HepG2 (cell line): Measurements from ENCODE around the gene ST3GAL2. TPM values are rescaled to one million over a fixed set of nuclear protein-coding genes. Genes with fewer than 3 reads are reported as not detected.

Experiments used
- AFF4 ChIP-seq: sonication (generic); formaldehyde crosslinking; IDR thresholded peaks from 2 replicates; pipeline ENCODE4 v1.4.0; 2020; ENCODE audit warnings: missing genetic modification reagents
- FOXK1 ChIP-seq: sonication (generic); formaldehyde crosslinking; IDR thresholded peaks from 2 replicates; pipeline ENCODE4 v1.4.0; 2020; ENCODE audit warnings: low read depth, missing genetic modification reagents, borderline replicate concordance
- HMGXB4 ChIP-seq, 2 experiments: sonication (generic) in 1 of 2; formaldehyde crosslinking in 1 of 2; IDR thresholded peaks; 2 replicates each; pipeline versions ENCODE4 v1.4.0 to v1.6.1; 2018 to 2020; ENCODE audit warnings: missing genetic modification reagents in 2 of 2, borderline replicate concordance in 1 of 2, low read depth in 1 of 2, mild to moderate bottlenecking in 1 of 2, missing biosample characterization in 1 of 2
- MBNL3 ChIP-seq: fragments of 250-450 bp; sonication (Bioruptor Pico); conservative IDR thresholded peaks from 2 replicates; pipeline ENCODE4 v1.8.0; 2022; ENCODE audit warnings: mild to moderate bottlenecking, inconsistent platforms
- NFAT5 ChIP-seq: sonication (generic); formaldehyde crosslinking; IDR thresholded peaks from 2 replicates; pipeline ENCODE4 v1.4.0; 2020; ENCODE audit warnings: missing genetic modification reagents
- SRF ChIP-seq: IDR thresholded peaks from 2 replicates; pipeline ENCODE4 v1.6.1; 2011; ENCODE audit warnings: mild to moderate bottlenecking, low read depth, low read length, moderate library complexity
- TP53 ChIP-seq: sonication (generic); formaldehyde crosslinking; conservative IDR thresholded peaks from 2 replicates; pipeline ENCODE4 v1.4.0; 2020; ENCODE audit warnings: missing genetic modification reagents
- ZNF234 ChIP-seq: sonication (generic); formaldehyde crosslinking; conservative IDR thresholded peaks from 2 replicates; pipeline ENCODE4 v1.5.1; 2020; ENCODE audit warnings: mild to moderate bottlenecking, missing genetic modification reagents
- ZNF281 ChIP-seq: sonication (generic); formaldehyde crosslinking; IDR thresholded peaks from 2 replicates; pipeline ENCODE4 v1.4.0; 2020; ENCODE audit warnings: missing genetic modification reagents, borderline replicate concordance
- ZNF615 ChIP-seq: sonication (generic); formaldehyde crosslinking; IDR thresholded peaks from 2 replicates; pipeline ENCODE4 v1.5.0; 2020; ENCODE audit warnings: mild to moderate bottlenecking, missing genetic modification reagents, borderline replicate concordance
- ZNF788 ChIP-seq: sonication (generic); formaldehyde crosslinking; IDR thresholded peaks from 2 replicates; pipeline ENCODE4 v1.5.0; 2020; ENCODE audit warnings: mild to moderate bottlenecking, missing genetic modification reagents, borderline replicate concordance
- polyA plus RNA-seq, 8 experiments: library from polyadenylated mRNA; depleted of rRNA in 3 of 8; stranded (reverse) in 7 of 8; unstranded in 1 of 8; fragments of >200 nt; fragmentation: Illumina TruSeq in 4 of 8; extraction: Trizol in 4 of 8; gene quantifications; 2 replicates each; pipeline versions ENCODE4 v1.2.1 to v1.2.3, GENCODE V29; 2011 to 2016; ENCODE audit warnings: low read depth in 4 of 8, missing spikeins in 1 of 8, mixed read lengths in 1 of 8; ENCODE audit not compliant: insufficient read depth in 1 of 8
- total RNA-seq, 5 experiments: library from RNA; depleted of rRNA; stranded (reverse); fragments of >200 nt; fragmentation: Illumina TruSeq; extraction: Trizol; gene quantifications; 2 replicates each; pipeline ENCODE4 v1.2.3, GENCODE V29; 2016; ENCODE audit warnings: low read depth in 1 of 5

The ST3GAL2 gene
- total and polyA plus RNA-seq, 2 of the 13 experiments (the other 11 are each of a cell fraction or from before 2014, with no cell fraction given) = 16.3 to 24.9 TPM

- peak; percentile 47 for TF ChIP-seq SRF
- peak; percentile 70; the same call in 1 of the 2 replicates for TF ChIP-seq TP53 (CRISPR knock-in tag)
- TF ChIP-seq MBNL3 = no peak
- TF ChIP-seq NFAT5 (CRISPR knock-in tag) = no peak
- TF ChIP-seq ZNF615 = peak; percentile 79; the same call in 1 of the 2 replicates
- TF ChIP-seq ZNF788 (CRISPR knock-in tag) = peak; percentile 99; the same call in 1 of the 2 replicates
- TF ChIP-seq FOXK1 (CRISPR knock-in tag) = peak; percentile 74; the same call in 1 of the 2 replicates
- TF ChIP-seq ZNF281 (CRISPR knock-in tag) = peak; percentile 99
- TF ChIP-seq HMGXB4 (CRISPR knock-in tag; IDR thresholded peaks at IDR 0.05; ENCODE audit: borderline replicate concordance in 1 of 2, low read depth in 1 of 2) = peak; percentile 83 to 89; a peak in 3 of 4 replicates
- TF ChIP-seq AFF4 = peak; percentile 75; the same call in 1 of the 2 replicates
- TF ChIP-seq ZNF234 = no peak
Measured at GRCh38 chr16:70428178-70428998, 10.5 kb downstream of the ST3GAL2 start (continued).
